ENCODE data around the gene NBEA. TPM values are rescaled to one million over a fixed set of nuclear protein-coding genes. Genes with fewer than 3 reads are reported as not detected.

The NBEA gene
- total RNA-seq, 1 donor = 4.0 TPM

DNA sequence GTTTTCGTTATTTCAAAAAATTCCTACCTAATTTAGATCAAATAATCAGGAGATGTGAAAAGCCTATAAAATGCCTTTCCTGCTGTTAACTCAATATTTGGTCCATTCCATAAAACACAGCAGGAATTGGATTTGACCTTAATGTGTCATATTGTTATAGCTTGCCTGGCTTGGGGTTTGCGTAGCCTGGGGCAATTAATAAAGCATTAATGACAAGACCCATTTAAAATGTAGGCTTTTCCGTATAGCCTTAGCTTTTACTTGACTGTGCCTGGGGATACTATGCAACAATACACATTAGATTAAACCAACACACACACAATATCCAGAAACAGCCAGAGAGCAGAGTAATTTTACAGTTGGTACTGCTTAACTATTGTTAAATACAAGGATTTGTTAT is 651.6 kb downstream of the NBEA start:
- no peaks in the 10 kb centered on the region for H3K9me3 ChIP-seq (ENCODE audit: low read depth, low read length)
- peaks cover 6% of the 10 kb centered on the region for H3K4me1 ChIP-seq (ENCODE audit: insufficient read depth, low read length)
- no peak for DNase-seq (ENCODE audit: insufficient read length, low spot score, missing footprints)
- no peaks in the 10 kb centered on the region for H3K27me3 ChIP-seq (ENCODE audit: insufficient read depth, low read length)
- H3K4me2 ChIP-seq (ENCODE audit: insufficient read depth, low read length) = no peak overlapping the region
- H3K79me2 ChIP-seq (ENCODE audit: insufficient read depth, low read length) = no peaks in the 10 kb centered on the region
- no peaks in the 10 kb centered on the region for H3K36me3 ChIP-seq (ENCODE audit: insufficient read depth, low read length)
- TF ChIP-seq, protein P1, sequence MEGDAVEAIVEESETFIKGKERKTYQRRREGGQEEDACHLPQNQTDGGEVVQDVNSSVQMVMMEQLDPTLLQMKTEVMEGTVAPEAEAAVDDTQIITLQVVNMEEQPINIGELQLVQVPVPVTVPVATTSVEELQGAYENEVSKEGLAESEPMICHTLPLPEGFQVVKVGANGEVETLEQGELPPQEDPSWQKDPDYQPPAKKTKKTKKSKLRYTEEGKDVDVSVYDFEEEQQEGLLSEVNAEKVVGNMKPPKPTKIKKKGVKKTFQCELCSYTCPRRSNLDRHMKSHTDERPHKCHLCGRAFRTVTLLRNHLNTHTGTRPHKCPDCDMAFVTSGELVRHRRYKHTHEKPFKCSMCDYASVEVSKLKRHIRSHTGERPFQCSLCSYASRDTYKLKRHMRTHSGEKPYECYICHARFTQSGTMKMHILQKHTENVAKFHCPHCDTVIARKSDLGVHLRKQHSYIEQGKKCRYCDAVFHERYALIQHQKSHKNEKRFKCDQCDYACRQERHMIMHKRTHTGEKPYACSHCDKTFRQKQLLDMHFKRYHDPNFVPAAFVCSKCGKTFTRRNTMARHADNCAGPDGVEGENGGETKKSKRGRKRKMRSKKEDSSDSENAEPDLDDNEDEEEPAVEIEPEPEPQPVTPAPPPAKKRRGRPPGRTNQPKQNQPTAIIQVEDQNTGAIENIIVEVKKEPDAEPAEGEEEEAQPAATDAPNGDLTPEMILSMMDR (IDR thresholded peaks at IDR 0.05; ENCODE audit: extremely low read depth, low read depth, low read length) = no peak
- H3K4me3 ChIP-seq (ENCODE audit: insufficient read depth, low read length) = no peak overlapping the region
- no peak overlapping the region for H2AFZ ChIP-seq (ENCODE audit: low read length)
- H4K20me1 ChIP-seq (ENCODE audit: insufficient read depth, low read length) = no peaks in the 10 kb centered on the region
- no peak overlapping the region for H3K27ac ChIP-seq (ENCODE audit: low read depth, low read length)

DNA sequence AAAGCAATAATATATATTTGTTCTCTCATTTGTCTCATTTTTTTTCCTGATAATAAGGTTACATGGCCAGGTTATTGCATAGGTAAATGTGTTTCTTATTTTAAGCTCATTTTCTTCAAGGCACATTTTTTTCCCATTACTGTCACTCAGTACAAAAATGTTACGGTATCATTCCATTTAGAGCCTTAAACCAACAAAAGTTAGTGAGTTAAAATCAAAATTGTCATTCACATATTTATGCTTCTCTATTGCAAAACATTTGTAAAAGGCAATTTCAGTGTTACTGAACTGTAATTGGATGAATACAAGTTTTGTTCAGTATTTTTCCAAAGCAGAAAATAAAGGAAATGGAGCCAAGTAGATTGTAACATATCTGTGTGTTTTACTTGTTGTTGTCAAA is 652.0 kb downstream of the NBEA start:
- no peaks in the 10 kb centered on the region for H3K9me3 ChIP-seq (ENCODE audit: low read depth, low read length)
- no peak overlapping the region for H3K4me3 ChIP-seq (ENCODE audit: insufficient read depth, low read length)
- peaks cover 10% of the 10 kb centered on the region for H3K4me1 ChIP-seq (ENCODE audit: insufficient read depth, low read length)
- no peak overlapping the region for H2AFZ ChIP-seq (ENCODE audit: low read length)
- H3K27me3 ChIP-seq (ENCODE audit: insufficient read depth, low read length) = no peaks in the 10 kb centered on the region
- H3K27ac ChIP-seq (ENCODE audit: low read depth, low read length) = no peak overlapping the region
- no peaks in the 10 kb centered on the region for H4K20me1 ChIP-seq (ENCODE audit: insufficient read depth, low read length)
- H3K36me3 ChIP-seq (ENCODE audit: insufficient read depth, low read length) = no peaks in the 10 kb centered on the region
- H3K4me2 ChIP-seq (ENCODE audit: insufficient read depth, low read length) = no peak overlapping the region
- DNase-seq (ENCODE audit: insufficient read length, low spot score, missing footprints) = no peak
- H3K79me2 ChIP-seq (ENCODE audit: insufficient read depth, low read length) = no peaks in the 10 kb centered on the region
- TF ChIP-seq, protein P1 (IDR thresholded peaks at IDR 0.05; ENCODE audit: extremely low read depth, low read depth, low read length) = no peak

DNA sequence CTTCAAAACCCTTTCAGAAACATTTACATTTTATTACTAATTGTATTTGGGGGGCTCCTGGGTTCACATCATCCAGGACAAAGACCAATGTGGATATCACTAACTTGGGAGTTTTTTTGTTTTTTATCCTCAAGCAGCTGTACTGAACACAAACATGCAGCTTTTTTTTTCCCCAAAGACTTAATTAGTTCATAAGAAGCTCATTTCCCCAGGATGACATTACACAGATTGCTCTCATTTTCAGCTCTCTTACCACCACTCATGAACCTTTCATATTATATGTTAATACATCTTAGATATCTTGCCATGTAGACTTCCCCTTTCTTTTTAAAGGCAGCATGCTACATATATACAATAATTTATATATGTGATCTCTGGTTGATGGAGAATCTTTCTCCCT is 653.1 kb downstream of the NBEA start:
- H2AFZ ChIP-seq (ENCODE audit: low read length) = no peak overlapping the region
- no peak overlapping the region for H3K27ac ChIP-seq (ENCODE audit: low read depth, low read length)
- no peaks in the 10 kb centered on the region for H3K9me3 ChIP-seq (ENCODE audit: low read depth, low read length)
- DNase-seq (ENCODE audit: insufficient read length, low spot score, missing footprints) = no peak
- no peaks in the 10 kb centered on the region for H4K20me1 ChIP-seq (ENCODE audit: insufficient read depth, low read length)
- H3K36me3 ChIP-seq (ENCODE audit: insufficient read depth, low read length) = no peaks in the 10 kb centered on the region
- H3K79me2 ChIP-seq (ENCODE audit: insufficient read depth, low read length) = no peaks in the 10 kb centered on the region
- TF ChIP-seq, protein P1 (IDR thresholded peaks at IDR 0.05; ENCODE audit: extremely low read depth, low read depth, low read length) = no peak
- peaks cover 20% of the 10 kb centered on the region for H3K4me1 ChIP-seq (ENCODE audit: insufficient read depth, low read length)
- no peaks in the 10 kb centered on the region for H3K27me3 ChIP-seq (ENCODE audit: insufficient read depth, low read length)
- no peak overlapping the region for H3K4me2 ChIP-seq (ENCODE audit: insufficient read depth, low read length)
- no peak overlapping the region for H3K4me3 ChIP-seq (ENCODE audit: insufficient read depth, low read length)

DNA sequence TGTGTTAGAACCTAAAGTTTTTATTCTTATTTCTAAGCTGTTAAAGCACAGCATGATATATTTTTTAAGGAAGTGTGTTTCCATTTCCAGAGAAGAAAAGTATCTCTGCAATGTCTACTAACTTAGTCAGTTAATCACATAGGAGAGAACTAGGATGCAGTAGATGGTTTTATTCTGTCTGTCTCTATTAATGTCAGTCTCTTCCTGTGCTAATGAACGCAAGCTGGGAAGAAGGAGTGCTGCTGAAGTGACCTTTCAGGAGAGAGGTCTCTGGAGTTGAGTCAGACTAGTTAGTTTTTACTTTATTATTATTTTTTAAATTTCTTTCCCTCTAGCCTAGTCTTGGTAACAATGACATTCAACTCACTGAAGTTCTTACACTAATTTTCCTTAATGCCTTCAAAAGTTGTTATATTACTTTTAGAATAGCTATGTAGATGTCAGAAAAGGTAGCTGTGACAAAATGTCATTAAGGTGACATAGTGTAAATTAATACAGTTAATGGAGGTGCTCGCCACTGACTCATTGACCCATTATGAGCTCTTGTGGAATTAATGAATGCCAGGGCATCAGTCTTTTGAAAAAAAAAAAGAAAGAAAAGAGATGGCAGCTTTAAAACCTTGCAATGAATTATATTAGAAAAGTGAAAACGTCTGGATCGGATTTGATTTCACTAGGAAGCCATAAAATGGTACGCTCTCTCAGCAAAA is 654.4 kb downstream of the NBEA start:
- H3K4me1 ChIP-seq (ENCODE audit: insufficient read depth, low read length) = peaks cover 24% of the 10 kb centered on the region
- no peaks in the 10 kb centered on the region for H4K20me1 ChIP-seq (ENCODE audit: insufficient read depth, low read length)
- H3K4me2 ChIP-seq (ENCODE audit: insufficient read depth, low read length) = no peak overlapping the region
- no peaks in the 10 kb centered on the region for H3K79me2 ChIP-seq (ENCODE audit: insufficient read depth, low read length)
- H3K27me3 ChIP-seq (ENCODE audit: insufficient read depth, low read length) = no peaks in the 10 kb centered on the region
- no peak overlapping the region for H2AFZ ChIP-seq (ENCODE audit: low read length)
- TF ChIP-seq, protein P1 (IDR thresholded peaks at IDR 0.05; ENCODE audit: extremely low read depth, low read depth, low read length) = no peak
- H3K4me3 ChIP-seq (ENCODE audit: insufficient read depth, low read length) = no peak overlapping the region
- no peaks in the 10 kb centered on the region for H3K36me3 ChIP-seq (ENCODE audit: insufficient read depth, low read length)
- no peaks in the 10 kb centered on the region for H3K9me3 ChIP-seq (ENCODE audit: low read depth, low read length)
- DNase-seq (ENCODE audit: insufficient read length, low spot score, missing footprints) = no peak
- H3K27ac ChIP-seq (ENCODE audit: low read depth, low read length) = no peak overlapping the region
